C4-2B (cell line): ENCODE measurements around the gene ELMO1.

ENCODE experiments used
- H3K27ac ChIP-seq: fragments of 450-650 bp; 2 replicates; pipeline ENCODE4 v1.5.1; 2017
- CTCF ChIP-seq: fragments of 450-650 bp; conservative IDR thresholded peaks from 2 replicates; pipeline ENCODE4 v1.5.1; 2017; ENCODE audit warnings: mild to moderate bottlenecking
- ZFX ChIP-seq: fragments of 450-650 bp; IDR thresholded peaks from 2 replicates; pipeline ENCODE4 v1.6.1; 2017

The ELMO1 gene

DNA sequence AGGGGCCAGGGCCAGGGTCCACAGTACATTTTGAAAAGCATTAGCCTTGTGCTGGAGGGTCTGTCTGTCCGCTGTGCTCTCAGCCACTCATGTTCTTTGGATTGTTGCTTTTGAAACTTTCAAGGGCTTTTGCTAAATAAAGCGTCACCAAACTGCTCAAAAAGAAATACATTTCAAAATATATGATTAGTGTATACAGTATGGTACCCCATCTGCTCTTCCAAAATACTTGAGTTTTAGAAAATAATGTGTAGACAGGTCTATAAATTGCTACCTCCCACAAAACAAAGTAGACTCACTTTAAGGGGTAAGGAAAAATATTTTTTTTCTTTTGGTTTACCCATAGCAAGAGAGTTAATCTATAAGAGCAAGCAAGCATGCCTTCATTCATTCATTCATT is 530.1 kb downstream of the ELMO1 start:
- H3K27ac ChIP-seq = no peak overlapping the region
- no peak for TF ChIP-seq CTCF
- TF ChIP-seq ZFX = no peak

GRCh38 chr7:36916619-36917018 is 532.0 kb downstream of the ELMO1 start:
- no peak overlapping the region for H3K27ac ChIP-seq
- TF ChIP-seq CTCF = no peak
- no peak for TF ChIP-seq ZFX

DNA sequence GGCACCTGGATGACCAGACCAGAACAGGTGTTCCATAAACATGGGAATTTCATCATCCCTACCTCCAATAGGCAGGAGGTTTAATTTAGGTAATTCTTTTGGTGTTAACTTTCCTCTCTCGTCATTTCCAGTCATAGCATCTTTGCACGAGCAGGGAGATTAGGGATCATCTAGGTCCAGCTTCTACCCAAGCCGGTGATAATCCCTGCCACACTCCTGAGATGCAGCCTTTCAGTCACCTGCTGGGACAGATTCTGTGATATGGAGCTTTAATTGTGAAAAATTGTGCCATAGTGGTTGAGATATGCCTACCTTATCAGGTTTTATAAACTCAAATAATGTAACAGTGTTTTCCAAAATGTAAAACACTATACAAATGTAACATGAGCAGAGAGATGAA is 532.5 kb downstream of the ELMO1 start:
- no peak for TF ChIP-seq CTCF
- no peak for TF ChIP-seq ZFX
- no peak overlapping the region for H3K27ac ChIP-seq

- no peak overlapping the region for H3K27ac ChIP-seq
- TF ChIP-seq CTCF (no peak), ZFX (no peak)
These were observed 536.9 kb downstream of the ELMO1 start for GRCh38 chr7:36911788-36912187.

DNA sequence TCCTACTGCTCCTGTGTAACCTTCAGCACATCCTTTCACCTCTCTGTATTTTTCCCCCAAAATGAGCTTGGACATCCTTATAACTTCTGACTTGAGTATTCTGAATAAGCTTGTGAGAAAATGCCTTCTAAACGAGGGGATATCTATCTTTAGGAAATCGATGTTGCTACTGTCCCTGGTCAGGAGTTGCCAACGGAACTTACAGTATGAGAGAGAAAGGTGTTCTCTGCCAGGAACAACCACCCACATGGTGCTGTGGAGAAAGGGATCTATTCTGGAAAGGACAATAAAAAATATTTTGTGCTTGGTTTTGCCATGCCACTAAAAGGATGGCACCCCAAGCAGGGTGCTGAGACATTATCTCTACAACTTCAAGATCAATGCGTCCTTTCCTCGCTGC is 537.8 kb downstream of the ELMO1 start:
- TF ChIP-seq ZFX (no peak), CTCF (no peak)

GRCh38 chr7:36910401-36910800 is 538.3 kb downstream of the ELMO1 start:
- no peak for TF ChIP-seq CTCF
- no peak for TF ChIP-seq ZFX
- H3K27ac ChIP-seq = no peak overlapping the region

More for the DNA sequence above, 537.8 kb downstream of the ELMO1 start:
- no peak overlapping the region for H3K27ac ChIP-seq

GRCh38 chr7:36906956-36907635 is 541.6 kb downstream of the ELMO1 start:
- TF ChIP-seq CTCF (no peak), ZFX (no peak)
- H3K27ac ChIP-seq = no peak overlapping the region
